LNCAP (cell line): ENCODE results near the gene ITPK1.

ENCODE experiments used
- CTCF ChIP-seq: fragments of 450-650 bp; IDR thresholded peaks from 2 replicates; pipeline ENCODE4 v1.5.1; 2017; ENCODE audit warnings: mild to moderate bottlenecking

ITPK1 gene

GRCh38 chr14:93016275-93016845 is 99.4 kb downstream of the ITPK1 start:
- TF ChIP-seq CTCF = no peak

GRCh38 chr14:93015505-93015904 is 100.2 kb downstream of the ITPK1 start:
- no peak for TF ChIP-seq CTCF

DNA sequence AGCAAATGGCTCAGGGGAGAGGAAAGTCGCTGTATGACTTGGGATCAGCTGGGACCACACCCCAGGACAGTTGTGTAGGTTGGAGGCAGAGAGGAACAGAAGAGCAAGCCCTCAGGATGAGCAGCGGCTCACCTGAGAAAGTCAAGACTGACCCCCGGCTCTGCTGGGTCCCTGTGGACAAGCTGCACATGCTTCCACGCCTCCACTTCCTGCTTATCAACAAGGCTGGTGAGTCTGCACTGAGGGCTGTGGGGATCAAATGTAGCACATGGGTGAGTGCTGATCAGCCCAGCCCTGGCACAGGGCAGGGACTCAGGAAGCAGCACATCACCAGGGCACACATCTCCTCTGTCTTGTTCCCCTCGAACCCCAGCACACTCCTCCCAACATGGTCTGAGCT is 100.7 kb downstream of the ITPK1 start:
- TF ChIP-seq CTCF = no peak

- no peak for TF ChIP-seq CTCF
These were observed 101.4 kb downstream of the ITPK1 start for GRCh38 chr14:93014058-93015023.

DNA sequence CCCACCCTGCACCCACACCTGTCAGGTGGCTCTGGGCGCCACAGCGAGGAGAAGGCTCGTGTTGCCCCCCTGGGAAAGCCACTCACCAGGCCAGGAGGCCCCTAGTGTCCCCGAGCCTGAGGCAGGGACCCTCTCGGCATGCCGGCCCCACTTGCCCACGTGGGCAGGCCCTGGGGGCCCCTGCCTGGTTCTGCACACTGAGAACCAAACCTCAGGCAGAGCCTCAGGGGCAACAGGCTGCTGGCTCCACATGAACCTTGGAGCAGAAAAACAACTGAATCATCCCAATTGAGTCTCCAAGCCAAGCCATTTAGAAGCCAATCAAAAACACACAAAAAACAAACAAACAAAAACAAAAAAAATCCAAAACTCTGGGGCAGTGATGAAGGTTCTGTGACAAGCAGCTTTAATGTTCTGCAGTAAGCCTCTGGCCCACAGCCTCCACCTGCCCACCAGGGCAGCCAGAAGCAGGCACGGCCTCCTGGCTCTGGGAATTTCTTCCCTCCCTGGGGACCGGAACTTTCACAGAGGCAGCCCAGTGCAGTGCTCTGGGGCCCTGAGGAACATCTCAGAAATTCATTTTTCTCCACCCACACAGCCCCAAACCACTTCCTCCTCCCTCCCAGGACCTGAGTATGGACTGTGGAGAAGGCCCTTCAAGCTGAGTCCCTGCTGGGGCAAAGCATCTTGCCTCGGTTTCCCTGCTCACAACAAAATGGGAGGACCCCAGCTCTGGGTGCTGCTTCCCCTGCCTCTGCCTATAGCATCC is 102.6 kb downstream of the ITPK1 start:
- TF ChIP-seq CTCF = no peak

- TF ChIP-seq CTCF = no peak
These were observed 103.2 kb downstream of the ITPK1 start for GRCh38 chr14:93012506-93012905.

GRCh38 chr14:93011650-93012325 is 103.9 kb downstream of the ITPK1 start:
- no peak for TF ChIP-seq CTCF
